HEK293 (cell line): Measurements from ENCODE around the gene MYO1E.

Experiments used
- CTCF ChIA-PET: fragments of 350-600 bp; formaldehyde crosslinking; extraction: SDS; loops from one replicate; lab custom pipeline; 2021; ENCODE audit warnings: antibody characterized with exemption; lab: Yijun Ruan, JAX
- POLR2A ChIA-PET: fragments of 300-600 bp; formaldehyde crosslinking; extraction: SDS; loops from one replicate; lab custom pipeline; 2020; ENCODE audit warnings: antibody characterized with exemption, inconsistent platforms; lab: Yijun Ruan, JAX
- H3K27ac ChIP-seq: fragments of 200-500 bp; sonication (Bioruptor generic); 2 replicates; pipeline ENCODE4 v1.5.1; 2014; ENCODE audit warnings: low read depth, low read length, control low read depth, inconsistent platforms; ENCODE audit errors: extremely low read depth
- H3K36me3 ChIP-seq, 2 experiments: fragments of 200-500 bp in 1 of 2; sonication (Bioruptor generic) in 1 of 2; 1 replicate in 1 of 2; 2 replicates in 1 of 2; pipeline ENCODE4 v1.5.1; 2014 to 2017; ENCODE audit warnings: inconsistent platforms in 2 of 2, low read length in 2 of 2; ENCODE audit not compliant: control insufficient read depth in 2 of 2, insufficient read depth in 1 of 2
- H3K4me1 ChIP-seq: fragments of 200-500 bp; sonication (Bioruptor generic); 2 replicates; pipeline ENCODE4 v1.5.1; 2014; ENCODE audit warnings: mild to moderate bottlenecking, low read length, inconsistent platforms; ENCODE audit not compliant: control insufficient read depth, insufficient read depth
- H3K4me3 ChIP-seq: 2 replicates; pipeline ENCODE4 v1.5.1; 2011; ENCODE audit warnings: low read depth, mild to moderate bottlenecking, control low read depth, low read length, moderate library complexity
- H3K9me3 ChIP-seq: fragments of 200-500 bp; sonication (Bioruptor generic); 2 replicates; pipeline ENCODE4 v1.5.1; 2014; ENCODE audit warnings: low read depth, low read length, inconsistent platforms; ENCODE audit not compliant: control insufficient read depth, insufficient read depth
- BCL11A ChIP-seq: fragments of 450-650 bp; formaldehyde crosslinking; IDR thresholded peaks from 2 replicates; pipeline ENCODE4 v1.5.1; 2016; ENCODE audit warnings: low read depth, missing biosample characterization, missing genetic modification characterization
- GLIS1 ChIP-seq: fragments of 450-650 bp; formaldehyde crosslinking; IDR thresholded peaks from 2 replicates; pipeline ENCODE4 v1.5.1; 2016; ENCODE audit warnings: missing biosample characterization, missing genetic modification characterization
- KLF7 ChIP-seq: fragments of 450-650 bp; formaldehyde crosslinking; IDR thresholded peaks from 2 replicates; pipeline ENCODE4 v1.5.1; 2016; ENCODE audit warnings: missing biosample characterization, missing genetic modification characterization, borderline replicate concordance
- MEIS1 ChIP-seq: sonication (generic); formaldehyde crosslinking; IDR thresholded peaks from 2 replicates; pipeline ENCODE4 v1.8.1; 2022; ENCODE audit warnings: missing genetic modification reagents, mild to moderate bottlenecking, borderline replicate concordance
- OSR2 ChIP-seq: fragments of 450-650 bp; formaldehyde crosslinking; IDR thresholded peaks from 2 replicates; pipeline ENCODE4 v1.5.1; 2016; ENCODE audit warnings: missing biosample characterization, missing genetic modification characterization
- SCRT2 ChIP-seq: fragments of 450-650 bp; formaldehyde crosslinking; IDR thresholded peaks from 2 replicates; pipeline ENCODE4 v1.5.1; 2016; ENCODE audit warnings: missing biosample characterization, missing genetic modification characterization
- ZBTB17 ChIP-seq: fragments of 450-650 bp; formaldehyde crosslinking; IDR thresholded peaks from 2 replicates; pipeline ENCODE4 v1.5.1; 2016; ENCODE audit warnings: missing biosample characterization, missing genetic modification characterization
- ZFHX2 ChIP-seq: fragments of 450-650 bp; formaldehyde crosslinking; conservative IDR thresholded peaks from 2 replicates; pipeline ENCODE4 v1.5.1; 2016; ENCODE audit warnings: missing biosample characterization, missing genetic modification characterization
- ZFP37 ChIP-seq: fragments of 450-650 bp; formaldehyde crosslinking; IDR thresholded peaks from 2 replicates; pipeline ENCODE4 v1.5.1; 2016; ENCODE audit warnings: missing biosample characterization, missing genetic modification characterization
- ZIC2 ChIP-seq: fragments of 450-650 bp; formaldehyde crosslinking; IDR thresholded peaks from 2 replicates; pipeline ENCODE4 v1.5.1; 2016; ENCODE audit warnings: missing biosample characterization, missing genetic modification characterization
- ZNF114 ChIP-seq: fragments of 450-650 bp; formaldehyde crosslinking; IDR thresholded peaks from 2 replicates; pipeline ENCODE4 v1.5.0; 2017; ENCODE audit warnings: missing biosample characterization, missing genetic modification characterization
- ZNF184 ChIP-seq: fragments of 450-650 bp; IDR thresholded peaks from 2 replicates; pipeline ENCODE4 v1.5.1; 2018; ENCODE audit warnings: missing biosample characterization, mild to moderate bottlenecking, missing genetic modification characterization
- ZNF24 ChIP-seq: fragments of 450-650 bp; formaldehyde crosslinking; IDR thresholded peaks from 2 replicates; pipeline ENCODE4 v1.5.1; 2016; ENCODE audit warnings: missing biosample characterization, missing genetic modification characterization
- ZNF311 ChIP-seq: fragments of 450-650 bp; formaldehyde crosslinking; IDR thresholded peaks from 2 replicates; pipeline ENCODE4 v1.5.1; 2017; ENCODE audit warnings: missing biosample characterization, missing genetic modification characterization, borderline replicate concordance
- ZNF324 ChIP-seq: fragments of 450-650 bp; formaldehyde crosslinking; IDR thresholded peaks from 2 replicates; pipeline ENCODE4 v1.5.1; 2016; ENCODE audit warnings: missing biosample characterization, missing genetic modification characterization
- ZNF514 ChIP-seq: fragments of 450-650 bp; formaldehyde crosslinking; IDR thresholded peaks from 2 replicates; pipeline ENCODE4 v1.5.1; 2016; ENCODE audit warnings: missing biosample characterization, missing genetic modification characterization
- ZNF544 ChIP-seq: fragments of 450-650 bp; formaldehyde crosslinking; IDR thresholded peaks from 2 replicates; pipeline ENCODE4 v1.5.0; 2017; ENCODE audit warnings: missing biosample characterization, missing genetic modification characterization
- ZNF623 ChIP-seq: fragments of 450-650 bp; formaldehyde crosslinking; IDR thresholded peaks from 2 replicates; pipeline ENCODE4 v1.5.1; 2016; ENCODE audit warnings: missing biosample characterization, missing genetic modification characterization
- ZNF660 ChIP-seq: fragments of 450-650 bp; IDR thresholded peaks from 2 replicates; pipeline ENCODE4 v1.5.1; 2018; ENCODE audit warnings: missing biosample characterization, mild to moderate bottlenecking, missing genetic modification characterization
- TF ChIP-seq, protein P1 (sequence below): IDR thresholded peaks from 2 replicates; pipeline ENCODE4 v1.6.1; 2011; ENCODE audit warnings: mild to moderate bottlenecking, low read depth, low read length, borderline replicate concordance
- TF ChIP-seq, protein P2 (sequence below): fragments of 450-650 bp; formaldehyde crosslinking; IDR thresholded peaks from 2 replicates; pipeline ENCODE4 v1.5.1; 2016; ENCODE audit warnings: missing biosample characterization, missing genetic modification characterization
- TF ChIP-seq, protein P3 (sequence below): fragments of 450-650 bp; formaldehyde crosslinking; IDR thresholded peaks from 2 replicates; pipeline ENCODE4 v1.5.1; 2016; ENCODE audit warnings: missing biosample characterization, missing genetic modification characterization
- TF ChIP-seq, protein P4 (sequence below): fragments of 450-650 bp; formaldehyde crosslinking; IDR thresholded peaks from 2 replicates; pipeline ENCODE4 v1.5.1; 2017; ENCODE audit warnings: missing biosample characterization, missing genetic modification characterization

Gene MYO1E

DNA sequence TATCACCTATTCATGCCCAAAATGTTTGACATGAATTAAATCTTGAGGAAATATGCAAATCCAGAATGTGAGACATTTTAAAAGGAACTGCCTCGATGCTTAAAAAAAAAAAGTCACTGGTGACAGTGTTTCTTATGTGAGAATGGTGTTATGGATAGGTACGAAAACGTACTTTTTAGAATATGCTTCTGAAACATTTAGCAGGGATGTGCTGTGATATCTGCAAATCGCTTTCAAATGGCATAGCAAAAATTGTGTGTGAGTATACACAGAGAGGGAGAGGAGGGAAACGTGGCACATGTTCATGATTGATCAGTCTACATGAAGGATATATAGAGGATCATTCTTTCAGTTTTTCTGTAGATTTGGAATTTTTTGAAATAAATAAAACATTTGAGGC, 251.7 kb downstream of the MYO1E start (continued):
- TF ChIP-seq BCL11A (tag by site-specific recombination), result no peak
- no peak for TF ChIP-seq ZFP37 (tag by site-specific recombination)

DNA sequence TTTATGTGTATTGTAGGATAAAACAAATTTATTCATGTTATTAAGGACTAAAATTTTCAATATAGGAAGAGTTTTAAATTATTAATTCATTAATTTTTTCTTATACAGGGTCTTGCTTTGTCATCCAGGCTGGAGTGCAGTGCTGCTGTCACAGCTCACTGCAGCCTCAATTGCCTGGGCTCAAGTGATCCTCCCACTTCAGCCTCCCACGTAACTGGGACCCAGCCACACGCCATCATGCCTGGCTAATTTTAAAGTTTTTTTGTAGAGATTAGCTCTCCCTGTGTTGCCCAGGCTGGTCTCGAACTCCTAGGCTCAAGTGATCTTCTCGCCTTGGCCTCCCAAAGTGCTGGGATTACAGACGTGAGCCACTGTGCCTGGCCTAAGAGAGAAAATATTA, 253.0 kb downstream of the MYO1E start:
- no peaks in the 10 kb centered on the region for H3K9me3 ChIP-seq
- TF ChIP-seq ZNF514 (tag by site-specific recombination) (no peak), GLIS1 (no peak), ZNF184 (tag by site-specific recombination) (no peak), ZFHX2 (tag by site-specific recombination) (peak; percentile 50), ZNF660 (tag by site-specific recombination) (no peak), MEIS1 (CRISPR knock-in tag) (no peak)
- TF ChIP-seq, protein P1, sequence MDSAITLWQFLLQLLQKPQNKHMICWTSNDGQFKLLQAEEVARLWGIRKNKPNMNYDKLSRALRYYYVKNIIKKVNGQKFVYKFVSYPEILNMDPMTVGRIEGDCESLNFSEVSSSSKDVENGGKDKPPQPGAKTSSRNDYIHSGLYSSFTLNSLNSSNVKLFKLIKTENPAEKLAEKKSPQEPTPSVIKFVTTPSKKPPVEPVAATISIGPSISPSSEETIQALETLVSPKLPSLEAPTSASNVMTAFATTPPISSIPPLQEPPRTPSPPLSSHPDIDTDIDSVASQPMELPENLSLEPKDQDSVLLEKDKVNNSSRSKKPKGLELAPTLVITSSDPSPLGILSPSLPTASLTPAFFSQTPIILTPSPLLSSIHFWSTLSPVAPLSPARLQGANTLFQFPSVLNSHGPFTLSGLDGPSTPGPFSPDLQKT, result no peak
- TF ChIP-seq, protein P2, sequence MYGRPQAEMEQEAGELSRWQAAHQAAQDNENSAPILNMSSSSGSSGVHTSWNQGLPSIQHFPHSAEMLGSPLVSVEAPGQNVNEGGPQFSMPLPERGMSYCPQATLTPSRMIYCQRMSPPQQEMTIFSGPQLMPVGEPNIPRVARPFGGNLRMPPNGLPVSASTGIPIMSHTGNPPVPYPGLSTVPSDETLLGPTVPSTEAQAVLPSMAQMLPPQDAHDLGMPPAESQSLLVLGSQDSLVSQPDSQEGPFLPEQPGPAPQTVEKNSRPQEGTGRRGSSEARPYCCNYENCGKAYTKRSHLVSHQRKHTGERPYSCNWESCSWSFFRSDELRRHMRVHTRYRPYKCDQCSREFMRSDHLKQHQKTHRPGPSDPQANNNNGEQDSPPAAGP (tag by site-specific recombination), result no peak
- TF ChIP-seq, protein P3, sequence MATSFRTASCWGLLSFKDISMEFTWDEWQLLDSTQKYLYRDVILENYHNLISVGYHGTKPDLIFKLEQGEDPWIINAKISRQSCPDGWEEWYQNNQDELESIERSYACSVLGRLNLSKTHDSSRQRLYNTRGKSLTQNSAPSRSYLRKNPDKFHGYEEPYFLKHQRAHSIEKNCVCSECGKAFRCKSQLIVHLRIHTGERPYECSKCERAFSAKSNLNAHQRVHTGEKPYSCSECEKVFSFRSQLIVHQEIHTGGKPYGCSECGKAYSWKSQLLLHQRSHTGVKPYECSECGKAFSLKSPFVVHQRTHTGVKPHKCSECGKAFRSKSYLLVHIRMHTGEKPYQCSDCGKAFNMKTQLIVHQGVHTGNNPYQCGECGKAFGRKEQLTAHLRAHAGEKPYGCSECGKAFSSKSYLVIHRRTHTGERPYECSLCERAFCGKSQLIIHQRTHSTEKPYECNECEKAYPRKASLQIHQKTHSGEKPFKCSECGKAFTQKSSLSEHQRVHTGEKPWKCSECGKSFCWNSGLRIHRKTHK (tag by site-specific recombination), result no peak
- peaks cover 32 to 86% of the 10 kb centered on the region in 2 experiments for H3K36me3 ChIP-seq
- H3K4me3 ChIP-seq, result no peak overlapping the region
- H3K27ac ChIP-seq, result no peak overlapping the region
- no peaks in the 10 kb centered on the region for H3K4me1 ChIP-seq
- ChIA-PET CTCF (interaction anchor here (0.6 kb wide), 1 partner anchor 24 kb away, joined by 4 read pairs; no protein-coding TSS in a partner anchor), POLR2A (no interaction called here)

DNA sequence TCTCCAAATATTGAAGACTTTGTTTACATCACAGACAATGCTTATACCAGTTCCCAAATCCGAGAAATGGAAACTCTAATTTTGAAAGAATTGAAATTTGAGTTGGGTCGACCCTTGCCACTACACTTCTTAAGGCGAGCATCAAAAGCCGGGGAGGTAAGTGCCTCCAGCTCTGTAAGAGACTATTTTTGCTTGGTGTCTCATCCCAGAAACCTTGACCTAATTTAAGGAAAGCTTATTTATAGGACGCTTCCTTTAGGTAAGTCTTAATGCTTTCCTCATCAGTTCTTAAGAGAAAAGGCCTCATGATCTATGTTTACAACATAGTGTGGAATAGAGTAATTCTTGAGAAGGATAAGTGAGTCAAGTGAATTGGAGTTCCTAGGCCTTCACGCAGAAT, 255.9 kb downstream of the MYO1E start:
- Histone ChIP-seq H3K27ac (no peak overlapping the region), H3K36me3 (peaks cover 56 to 86% of the 10 kb centered on the region in 2 experiments), H3K4me1 (no peaks in the 10 kb centered on the region), H3K4me3 (no peak overlapping the region), H3K9me3 (no peaks in the 10 kb centered on the region)
- CTCF ChIA-PET, result no interaction called here
- POLR2A ChIA-PET, result no interaction called here
- no peak for TF ChIP-seq SCRT2 (tag by site-specific recombination)
- TF ChIP-seq ZIC2 (tag by site-specific recombination), result no peak
- TF ChIP-seq, protein P3 (tag by site-specific recombination), result no peak

DNA sequence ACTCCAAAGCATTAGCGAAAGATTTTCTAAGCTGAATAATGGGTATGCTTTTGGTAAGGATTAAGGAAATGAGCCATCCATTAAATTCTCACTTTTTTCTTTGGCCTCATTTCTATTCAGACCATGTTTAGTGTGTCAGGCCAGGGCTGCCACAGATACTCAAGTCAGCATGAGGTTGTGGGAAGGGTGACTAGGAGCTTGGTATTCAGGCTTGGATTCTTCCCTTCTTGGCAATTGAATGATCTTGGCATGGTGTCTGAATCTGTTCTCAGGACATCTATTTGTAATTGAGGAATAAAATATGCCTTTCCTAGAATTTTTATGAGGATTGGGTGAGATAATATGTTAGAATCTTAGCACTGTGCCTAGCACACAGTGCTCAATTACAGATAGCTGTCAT, 256.5 kb downstream of the MYO1E start:
- ChIA-PET CTCF (interaction anchor here (0.7 kb wide), 1 partner anchor 158 kb away, joined by 3 read pairs; no protein-coding TSS in a partner anchor), POLR2A (interaction anchor here (0.5 kb wide), 1 partner anchor 105 kb away, joined by 4 read pairs; no protein-coding TSS in a partner anchor)
- no peak for TF ChIP-seq ZNF114 (tag by site-specific recombination)
- no peak for TF ChIP-seq ZNF544
- no peak for TF ChIP-seq ZNF324 (tag by site-specific recombination)
- TF ChIP-seq KLF7 (tag by site-specific recombination), result no peak
- TF ChIP-seq ZNF24 (tag by site-specific recombination), result no peak
- TF ChIP-seq OSR2, result no peak
- TF ChIP-seq, protein P4, sequence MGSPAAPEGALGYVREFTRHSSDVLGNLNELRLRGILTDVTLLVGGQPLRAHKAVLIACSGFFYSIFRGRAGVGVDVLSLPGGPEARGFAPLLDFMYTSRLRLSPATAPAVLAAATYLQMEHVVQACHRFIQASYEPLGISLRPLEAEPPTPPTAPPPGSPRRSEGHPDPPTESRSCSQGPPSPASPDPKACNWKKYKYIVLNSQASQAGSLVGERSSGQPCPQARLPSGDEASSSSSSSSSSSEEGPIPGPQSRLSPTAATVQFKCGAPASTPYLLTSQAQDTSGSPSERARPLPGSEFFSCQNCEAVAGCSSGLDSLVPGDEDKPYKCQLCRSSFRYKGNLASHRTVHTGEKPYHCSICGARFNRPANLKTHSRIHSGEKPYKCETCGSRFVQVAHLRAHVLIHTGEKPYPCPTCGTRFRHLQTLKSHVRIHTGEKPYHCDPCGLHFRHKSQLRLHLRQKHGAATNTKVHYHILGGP (tag by site-specific recombination), result no peak
- TF ChIP-seq ZNF623 (tag by site-specific recombination), result no peak
- no peak for TF ChIP-seq ZBTB17 (tag by site-specific recombination)
- no peak for TF ChIP-seq GLIS1
- no peak for TF ChIP-seq ZNF311 (tag by site-specific recombination)
- TF ChIP-seq, all 188 proteins: peak for 0
- Histone ChIP-seq H3K36me3 (peaks cover 55 to 88% of the 10 kb centered on the region in 2 experiments), H3K27ac (no peak overlapping the region), H3K9me3 (no peaks in the 10 kb centered on the region), H3K4me3 (no peak overlapping the region), H3K4me1 (no peaks in the 10 kb centered on the region)
